A673 (cell line): ENCODE data around the gene PBXIP1. TPM values are rescaled to one million over a fixed set of nuclear protein-coding genes. Genes with fewer than 3 reads are reported as not detected.

Experiments
- BruUV-seq: library from RNA; stranded (reverse); fragments of 400-500 nt; replicated peaks from 2 replicates; lab custom pipeline; 2021; lab: Mats Ljungman, UMichigan
- CTCF ChIA-PET: fragments of 300-600 bp; sonication (Branson Sonifier 250); formaldehyde crosslinking; loops from one replicate; lab custom pipeline; 2022; ENCODE audit warnings: antibody characterized with exemption; lab: Charles Lee
- POLR2A ChIA-PET: fragments of 300-600 bp; sonication (Branson Sonifier 250); formaldehyde crosslinking; loops from one replicate; lab custom pipeline; 2022; ENCODE audit warnings: antibody characterized with exemption; ENCODE audit not compliant: low non-redundant PET; lab: Charles Lee
- DNase-seq: peaks from one replicate; pipeline ENCODE4 v3.0.0-alpha.2; 2015; ENCODE audit warnings: low spot score
- H3K27ac ChIP-seq: fragments of 200-600 bp; sonication (generic); 2 replicates; pipeline ENCODE4 v1.5.1; 2016; ENCODE audit warnings: mixed run types, low read depth, mild to moderate bottlenecking, mixed read lengths, antibody characterized with exemption, low read length; ENCODE audit not compliant: poor library complexity, severe bottlenecking
- H3K27me3 ChIP-seq: fragments of 200-600 bp; sonication (generic); replicated peaks from 2 replicates; pipeline ENCODE4 v1.6.1; 2017; ENCODE audit warnings: mixed run types, low read depth, mild to moderate bottlenecking, mixed read lengths, antibody characterized with exemption, low read length; ENCODE audit not compliant: insufficient read depth, poor library complexity
- H3K36me3 ChIP-seq: fragments of 200-600 bp; sonication (generic); 2 replicates; pipeline ENCODE4 v1.6.1; 2016; ENCODE audit warnings: mixed run types, mild to moderate bottlenecking, mixed read lengths, antibody characterized with exemption, low read length; ENCODE audit not compliant: insufficient read depth, poor library complexity, severe bottlenecking
- H3K4me1 ChIP-seq: fragments of 200-600 bp; sonication (generic); 2 replicates; pipeline ENCODE4 v1.6.1; 2017; ENCODE audit warnings: mixed run types, mild to moderate bottlenecking, mixed read lengths, antibody characterized with exemption, low read length; ENCODE audit not compliant: insufficient read depth, poor library complexity, severe bottlenecking
- H3K4me3 ChIP-seq: fragments of 200-600 bp; sonication (generic); 2 replicates; pipeline ENCODE4 v1.5.1; 2016; ENCODE audit warnings: low read depth, mixed run types, mild to moderate bottlenecking, mixed read lengths, low read length; ENCODE audit not compliant: poor library complexity, severe bottlenecking
- H3K9me3 ChIP-seq: fragments of 200-600 bp; sonication (generic); 2 replicates; pipeline ENCODE4 v1.6.1; 2016; ENCODE audit warnings: mixed run types, low read depth, mild to moderate bottlenecking, mixed read lengths, antibody characterized with exemption, low read length; ENCODE audit not compliant: poor library complexity, severe bottlenecking
- EZH2 ChIP-seq: fragments of 200-600 bp; sonication (generic); IDR thresholded peaks from 2 replicates; pipeline ENCODE4 v1.6.1; 2017; ENCODE audit warnings: borderline replicate concordance, low read depth, mild to moderate bottlenecking, mixed read lengths, antibody characterized with exemption, low read length; ENCODE audit not compliant: poor library complexity, severe bottlenecking
- intact Hi-C: fragments of 100-400 bp; cut with micrococcal nuclease; formaldehyde crosslinking; loops from one replicate; pipeline ENCODE4 v1.10.0; 2022; ENCODE audit not compliant: unreplicated experiment
- total RNA-seq: library from RNA; stranded (reverse); gene quantifications from 2 replicates; pipeline ENCODE4 v1.2.3, GENCODE V29; 2021
- TF ChIP-seq, protein P1 (sequence below): fragments of 300-800, 200-600 bp; sonication (generic); conservative IDR thresholded peaks from 2 replicates; pipeline ENCODE4 v1.5.1; 2017; ENCODE audit warnings: low read depth, mild to moderate bottlenecking, antibody characterized with exemption, low read length, moderate library complexity, mixed read lengths

Gene PBXIP1
- total RNA-seq, 1 experiment from 2014 or later, result 12.7 TPM

DNA sequence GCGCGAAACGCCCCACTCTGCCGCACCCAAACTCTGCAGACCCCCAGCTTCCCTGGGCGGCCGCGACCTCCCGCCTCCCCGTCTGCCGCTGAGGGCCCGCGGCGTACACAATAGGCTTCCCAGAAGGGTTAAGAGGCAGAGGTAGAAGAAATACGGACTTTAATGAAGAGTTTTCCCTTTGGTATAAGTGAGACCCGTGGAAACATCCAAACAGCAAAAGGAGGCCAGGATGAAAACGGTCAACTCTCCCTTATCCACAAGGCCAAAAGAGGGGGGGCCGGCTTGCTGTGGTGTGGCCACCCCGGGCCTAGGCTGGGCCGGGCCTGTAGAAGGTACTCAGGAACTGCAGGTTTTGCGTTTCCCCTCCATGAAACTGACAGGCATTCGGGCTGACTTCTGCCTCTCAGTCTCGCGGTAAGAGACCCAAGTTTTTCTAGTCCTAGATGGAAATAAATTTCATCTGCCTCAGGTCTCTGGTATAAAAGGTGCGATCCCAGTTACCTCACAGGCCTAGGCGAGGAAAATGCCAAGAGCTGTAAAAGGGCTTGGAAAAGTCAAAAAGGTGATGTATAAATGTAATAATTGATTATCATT lies 6.4 kb upstream of the PBXIP1 start:
- intact Hi-C loops, result loop anchor here (5.0 kb wide), 2 partner anchors 35 to 100 kb away; partner anchors contain the start of gene EFNA4
- Histone ChIP-seq H3K4me3 (peak overlapping the region; percentile 97), H3K9me3 (no peaks in the 10 kb centered on the region), H3K4me1 (peaks cover 14% of the 10 kb centered on the region), H3K27ac (peak overlapping the region; percentile 99), H3K36me3 (peaks cover 64% of the 10 kb centered on the region), H3K27me3 (no peaks in the 10 kb centered on the region)
- ChIA-PET CTCF (interaction anchor here (1.1 kb wide), 1 partner anchor 11 kb away, joined by 4 read pairs; no protein-coding TSS in a partner anchor), POLR2A (interaction anchor here (0.7 kb wide), 1 partner anchor 124 kb away, joined by 4 read pairs; no protein-coding TSS in a partner anchor)
- no TSS peak for BruUV-seq
- TF ChIP-seq EZH2, result no peak
- TF ChIP-seq, protein P1, sequence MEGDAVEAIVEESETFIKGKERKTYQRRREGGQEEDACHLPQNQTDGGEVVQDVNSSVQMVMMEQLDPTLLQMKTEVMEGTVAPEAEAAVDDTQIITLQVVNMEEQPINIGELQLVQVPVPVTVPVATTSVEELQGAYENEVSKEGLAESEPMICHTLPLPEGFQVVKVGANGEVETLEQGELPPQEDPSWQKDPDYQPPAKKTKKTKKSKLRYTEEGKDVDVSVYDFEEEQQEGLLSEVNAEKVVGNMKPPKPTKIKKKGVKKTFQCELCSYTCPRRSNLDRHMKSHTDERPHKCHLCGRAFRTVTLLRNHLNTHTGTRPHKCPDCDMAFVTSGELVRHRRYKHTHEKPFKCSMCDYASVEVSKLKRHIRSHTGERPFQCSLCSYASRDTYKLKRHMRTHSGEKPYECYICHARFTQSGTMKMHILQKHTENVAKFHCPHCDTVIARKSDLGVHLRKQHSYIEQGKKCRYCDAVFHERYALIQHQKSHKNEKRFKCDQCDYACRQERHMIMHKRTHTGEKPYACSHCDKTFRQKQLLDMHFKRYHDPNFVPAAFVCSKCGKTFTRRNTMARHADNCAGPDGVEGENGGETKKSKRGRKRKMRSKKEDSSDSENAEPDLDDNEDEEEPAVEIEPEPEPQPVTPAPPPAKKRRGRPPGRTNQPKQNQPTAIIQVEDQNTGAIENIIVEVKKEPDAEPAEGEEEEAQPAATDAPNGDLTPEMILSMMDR, result no peak; the same call in 1 of the 2 replicates
- DNase-seq, result no peak

GRCh38 chr1:154961207-154962155 lies 5.6 kb upstream of the PBXIP1 start, which contains the start of gene PYGO2:
Gene PYGO2, minus strand, starts transcription at chr1:154961782. Its CDS starts 206 bp downstream, at chr1:154961576.
- no peaks in the 10 kb centered on the region for H3K9me3 ChIP-seq
- H3K27ac ChIP-seq, result peak within 1 kb of the TSS; percentile 99
- TSS peak; percentile 62 for BruUV-seq
- ChIA-PET POLR2A (no interaction called here), CTCF (interaction anchor here (1.1 kb wide), 1 partner anchor 12 kb away, joined by 4 read pairs; no protein-coding TSS in a partner anchor)
- peaks cover 20% of the 10 kb centered on the region for H3K4me1 ChIP-seq
- DNase-seq, result peak; percentile 90
- H3K27me3 ChIP-seq, result no peaks in the 10 kb centered on the region
- intact Hi-C loops, result loop anchor here (5.0 kb wide), 2 partner anchors 36 to 101 kb away; partner anchors contain the start of gene EFNA4
- TF ChIP-seq, protein P1, result peak; percentile 66
- TF ChIP-seq EZH2, result no peak
- peak within 1 kb of the TSS; percentile 97 for H3K4me3 ChIP-seq
- peaks cover 57% of the 10 kb centered on the region for H3K36me3 ChIP-seq

- TF ChIP-seq EZH2, result no peak
- TF ChIP-seq, protein P1, result no peak
- intact Hi-C loops, result loop anchor here (5.0 kb wide), 2 partner anchors 37 to 102 kb away; partner anchors contain the start of gene EFNA4
- Histone ChIP-seq H3K4me1 (peaks cover 22% of the 10 kb centered on the region), H3K9me3 (no peaks in the 10 kb centered on the region), H3K27me3 (no peaks in the 10 kb centered on the region), H3K4me3 (peak overlapping the region; percentile 97), H3K27ac (peak overlapping the region; percentile 99), H3K36me3 (peaks cover 48% of the 10 kb centered on the region)
- ChIA-PET CTCF (interaction anchor here (1.1 kb wide), 1 partner anchor 13 kb away, joined by 4 read pairs; no protein-coding TSS in a partner anchor), POLR2A (no interaction called here)
- no peak for DNase-seq
- BruUV-seq, result TSS peak; percentile 39
These were observed 4.7 kb upstream of the PBXIP1 start for GRCh38 chr1:154960446-154961136.
